Spleen (tissue), 11 donors: ENCODE results near the gene ERG. TPM values are rescaled to one million over a fixed set of nuclear protein-coding genes. Genes with fewer than 3 reads are reported as not detected.

ENCODE experiments used
- DNase-seq: peaks from one replicate; pipeline ENCODE4 v3.0.0-alpha.2; 2020
- H3K27ac ChIP-seq, 8 donors: fragments of 200-600 bp; sonication (generic) in 7 of 8; 1 replicate in 4 of 8; 2 replicates in 4 of 8; pipeline versions ENCODE4 v1.5.0 to v1.8.0; 2016 to 2021; ENCODE audit warnings: inconsistent platforms in 4 of 8, mild to moderate bottlenecking in 4 of 8, moderate library complexity in 1 of 8
- H3K27me3 ChIP-seq, 7 donors: fragments of 200-600 bp; sonication (generic) in 6 of 7; replicated peaks in 1 of 7; 1 replicate in 4 of 7; 2 replicates in 3 of 7; pipeline versions ENCODE4 v1.5.0 to v1.8.0; 2016 to 2021; ENCODE audit warnings: inconsistent platforms in 3 of 7, mild to moderate bottlenecking in 1 of 7
- H3K36me3 ChIP-seq, 6 donors: fragments of 200-600 bp; sonication (generic) in 5 of 6; 1 replicate in 4 of 6; 2 replicates in 2 of 6; pipeline versions ENCODE4 v1.5.0 to v1.8.0; 2016 to 2021; ENCODE audit warnings: inconsistent platforms in 2 of 6
- H3K4me1 ChIP-seq, 6 donors: fragments of 200-600 bp; sonication (generic) in 5 of 6; 1 replicate in 3 of 6; 2 replicates in 3 of 6; pipeline versions ENCODE4 v1.5.0 to v1.8.0; 2016 to 2021; ENCODE audit warnings: inconsistent platforms in 3 of 6
- H3K4me3 ChIP-seq, 8 donors: fragments of 200-600 bp; sonication (generic) in 7 of 8; 1 replicate in 4 of 8; 2 replicates in 4 of 8; pipeline versions ENCODE4 v1.5.0 to v1.8.0; 2016 to 2021; ENCODE audit warnings: inconsistent platforms in 4 of 8, mild to moderate bottlenecking in 4 of 8, moderate library complexity in 2 of 8
- H3K9me3 ChIP-seq, 8 donors: fragments of 200-600 bp; sonication (generic) in 7 of 8; 1 replicate in 4 of 8; 2 replicates in 4 of 8; pipeline versions ENCODE4 v1.5.0 to v1.8.0; 2016 to 2021; ENCODE audit warnings: inconsistent platforms in 4 of 8
- POLR2A ChIP-seq, 3 donors: fragments of 450-650 bp; IDR thresholded peaks; one replicate each; pipeline ENCODE4 v1.5.1; 2017; ENCODE audit warnings: antibody characterized with exemption in 3 of 3, mild to moderate bottlenecking in 1 of 3
- POLR2AphosphoS5 ChIP-seq, 3 donors: sonication (generic); formaldehyde crosslinking; IDR thresholded peaks; one replicate each; pipeline ENCODE4 v1.5.1; 2017; ENCODE audit warnings: antibody characterized with exemption in 3 of 3
- WGBS, 5 donors: extraction: QIAGEN DNeasy Blood & Tissue Kit in 3 of 5; methylation state at CpG; one replicate each; pipeline versions ENCODE4 v1.1.5 to v1.1.7; 2013 to 2018; 5-methylcytosine and 5-hydroxymethylcytosine counted together
- intact Hi-C: fragments of 100-400 bp; cut with DNase I; formaldehyde crosslinking; loops from one replicate; pipeline ENCODE4 v1.15.0; 2023; ENCODE audit warnings: low total_unique reads
- polyA plus RNA-seq, 3 donors: library from polyadenylated mRNA; stranded (reverse); fragments of 200-250 nt; gene quantifications; one replicate each; pipeline ENCODE4 v1.2.1, GENCODE V29; 2013
- total RNA-seq, 7 donors: library from RNA; depleted of rRNA in 3 of 7; stranded (reverse); fragments of >200 nt in 3 of 7; fragmentation: NEBNext Ultra II Directional in 4 of 7; extraction: Animal tissue kit (Norgen Biotek cat#: 25700) in 4 of 7; gene quantifications; one replicate each; pipeline versions ENCODE4 v1.1.0 to v1.2.1, GENCODE V29; 2016 to 2021
- TF ChIP-seq, protein P1 (sequence below), 11 experiments: fragments of 200-600 bp in 7 of 11; fragments of 450-650 bp in 4 of 11; sonication (generic) in 4 of 11; IDR thresholded peaks in 8 of 11; conservative IDR thresholded peaks in 3 of 11; 1 replicate in 7 of 11; 2 replicates in 4 of 11; pipeline versions ENCODE4 v1.4.0 to v1.8.0; 2016 to 2021; ENCODE audit warnings: antibody characterized with exemption in 11 of 11, inconsistent platforms in 4 of 11, mild to moderate bottlenecking in 1 of 11
- donor health status: healthy with polysubstance abuse.
- donor health status: DM: no; HTN: no; CAD: no; lungs with moderate emphysema.
- donor health status: DM: no; HTN: no; CAD: no.
- donor health status: Bipolar disorder and iron deficiency.
- donor health status: healthy.
- donor health status: DM: no; HTN: no; CAD: no.
- donor health status: DM: yes; HTN: yes; CAD: no.

Gene ERG
- total and polyA plus RNA-seq, 10 donors, result 7.3 to 93.8 (median 57.5) TPM

- TF ChIP-seq POLR2AphosphoS5 (IDR thresholded peaks at IDR 0.05) (no peak), POLR2A (IDR thresholded peaks at IDR 0.05) (no peak)
- TF ChIP-seq, protein P1, sequence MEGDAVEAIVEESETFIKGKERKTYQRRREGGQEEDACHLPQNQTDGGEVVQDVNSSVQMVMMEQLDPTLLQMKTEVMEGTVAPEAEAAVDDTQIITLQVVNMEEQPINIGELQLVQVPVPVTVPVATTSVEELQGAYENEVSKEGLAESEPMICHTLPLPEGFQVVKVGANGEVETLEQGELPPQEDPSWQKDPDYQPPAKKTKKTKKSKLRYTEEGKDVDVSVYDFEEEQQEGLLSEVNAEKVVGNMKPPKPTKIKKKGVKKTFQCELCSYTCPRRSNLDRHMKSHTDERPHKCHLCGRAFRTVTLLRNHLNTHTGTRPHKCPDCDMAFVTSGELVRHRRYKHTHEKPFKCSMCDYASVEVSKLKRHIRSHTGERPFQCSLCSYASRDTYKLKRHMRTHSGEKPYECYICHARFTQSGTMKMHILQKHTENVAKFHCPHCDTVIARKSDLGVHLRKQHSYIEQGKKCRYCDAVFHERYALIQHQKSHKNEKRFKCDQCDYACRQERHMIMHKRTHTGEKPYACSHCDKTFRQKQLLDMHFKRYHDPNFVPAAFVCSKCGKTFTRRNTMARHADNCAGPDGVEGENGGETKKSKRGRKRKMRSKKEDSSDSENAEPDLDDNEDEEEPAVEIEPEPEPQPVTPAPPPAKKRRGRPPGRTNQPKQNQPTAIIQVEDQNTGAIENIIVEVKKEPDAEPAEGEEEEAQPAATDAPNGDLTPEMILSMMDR (IDR thresholded peaks at IDR 0.05 in 8 of 11, conservative IDR thresholded peaks at IDR 0.05 in 3 of 11), result peak; percentile 20 to 74 (median 60)
- intact Hi-C loops, result loop anchor here (10.0 kb wide), 1 partner anchor 629 kb away; no protein-coding TSS in a partner anchor
- WGBS, 5 donors, result 25 to 40% (median 35%) methylated on average over 9 of the region's 9 CpGs
- peak overlapping the region in 1 of 8 donors; percentile 4 for H3K4me3 ChIP-seq
- peaks cover 0 to 7% (median 0%) of the 10 kb centered on the region in 7 donors for H3K27me3 ChIP-seq
- H3K4me1 ChIP-seq, result peaks cover 0 to 45% (median 19%) of the 10 kb centered on the region in 6 donors
- no peaks in the 10 kb centered on the region for H3K36me3 ChIP-seq
- H3K9me3 ChIP-seq, result no peaks in the 10 kb centered on the region
- peak overlapping the region in 6 of 8 donors; percentile 14 to 50 (median 38) for H3K27ac ChIP-seq
- no peak for DNase-seq
Measured at GRCh38 chr21:38505654-38506523, 7.6 kb upstream of the ERG start.

GRCh38 chr21:38504066-38504465 lies 5.8 kb upstream of the ERG start:
- Histone ChIP-seq H3K36me3 (no peaks in the 10 kb centered on the region), H3K27me3 (peaks cover 0 to 7% (median 0%) of the 10 kb centered on the region in 7 donors), H3K27ac (peak overlapping the region in 6 of 8 donors; percentile 20 to 66 (median 44)), H3K4me3 (peak overlapping the region in 1 of 8 donors; percentile 46), H3K9me3 (no peaks in the 10 kb centered on the region), H3K4me1 (peaks cover 5 to 59% (median 25%) of the 10 kb centered on the region in 6 donors)
- TF ChIP-seq POLR2A (IDR thresholded peaks at IDR 0.05), result no peak
- TF ChIP-seq POLR2AphosphoS5 (IDR thresholded peaks at IDR 0.05), result no peak
- TF ChIP-seq, protein P1 (IDR thresholded peaks at IDR 0.05 in 8 of 11, conservative IDR thresholded peaks at IDR 0.05 in 3 of 11), result no peak
- WGBS, 5 donors, result 31 to 72% (median 50%) methylated on average over 2 of the region's 2 CpGs
- intact Hi-C loops, result loop anchor here (10.0 kb wide), 1 partner anchor 631 kb away; no protein-coding TSS in a partner anchor
- DNase-seq, result no peak

DNA sequence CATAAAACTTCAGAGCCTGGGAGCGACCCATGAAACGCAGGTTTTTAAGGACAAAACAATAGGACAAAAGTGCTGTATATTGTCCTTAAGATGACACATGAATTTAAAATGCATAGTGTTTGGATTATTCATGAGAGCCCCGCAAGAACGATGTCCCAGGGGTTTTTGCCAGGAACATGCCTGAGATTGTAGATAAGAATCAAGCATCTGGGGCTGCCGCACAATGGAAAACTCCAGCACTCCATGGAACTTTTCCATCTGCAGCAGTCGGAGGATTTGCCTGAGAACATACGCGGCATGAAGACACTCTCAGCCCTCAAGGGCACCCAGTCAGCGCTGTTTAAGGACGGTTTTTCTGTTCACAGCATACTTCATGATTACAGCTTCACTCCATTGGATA lies 5.3 kb upstream of the ERG start:
- intact Hi-C loops, result loop anchor here (10.0 kb wide), 1 partner anchor 631 kb away; no protein-coding TSS in a partner anchor

More for the DNA sequence above, 5.3 kb upstream of the ERG start:
- Histone ChIP-seq H3K4me1 (peaks cover 5 to 63% (median 30%) of the 10 kb centered on the region in 6 donors), H3K36me3 (no peaks in the 10 kb centered on the region), H3K4me3 (peak overlapping the region in 1 of 8 donors; percentile 46), H3K27me3 (peaks cover 0 to 12% (median 0%) of the 10 kb centered on the region in 7 donors), H3K9me3 (no peaks in the 10 kb centered on the region), H3K27ac (peak overlapping the region in 6 of 8 donors; percentile 20 to 66 (median 44))
- no peak for DNase-seq
- TF ChIP-seq, protein P1 (IDR thresholded peaks at IDR 0.05 in 8 of 11, conservative IDR thresholded peaks at IDR 0.05 in 3 of 11), result no peak
- TF ChIP-seq POLR2A (IDR thresholded peaks at IDR 0.05), result no peak
- no peak for TF ChIP-seq POLR2AphosphoS5 (IDR thresholded peaks at IDR 0.05)
- 50 to 75% (median 58%) methylated on average over 10 of the region's 10 CpGs for WGBS, 5 donors
